Measurements from ENCODE around the gene ITPR1. TPM values are rescaled to one million over a fixed set of nuclear protein-coding genes. Genes with fewer than 3 reads are reported as not detected.

Gene ITPR1
- total RNA-seq, 1 donor from 2014 or later, result 6.7 TPM

DNA sequence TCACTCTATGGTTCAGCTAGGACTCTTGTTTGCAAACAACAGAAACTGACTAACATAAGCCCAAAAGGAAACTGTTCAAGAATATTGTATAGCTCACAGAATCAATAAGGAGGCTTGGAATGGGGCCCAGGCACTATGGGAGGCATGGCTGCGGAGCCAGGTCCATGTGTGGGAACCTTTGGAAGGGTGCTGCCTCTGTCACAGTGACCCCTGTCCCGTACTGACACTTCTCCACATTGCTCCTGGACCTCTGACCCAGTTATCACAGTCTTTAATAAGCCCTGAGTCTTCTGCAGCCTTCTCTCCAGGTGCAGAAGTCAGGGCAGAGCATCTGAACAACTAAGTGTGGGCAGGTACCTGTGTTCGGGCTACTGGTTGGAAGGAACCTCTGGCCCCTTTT lies 121.8 kb downstream of the ITPR1 start:
- no peak for TF ChIP-seq CTCF (IDR thresholded peaks at IDR 0.05; ENCODE audit: insufficient read depth, low read depth, low read length)
- TF ChIP-seq EZH2 (IDR thresholded peaks at IDR 0.05; ENCODE audit: insufficient read depth, low read length), result no peak
- Mint-ChIP-seq H3K27ac (ENCODE audit: unreplicated experiment) (no peak overlapping the region), H3K9me3 (ENCODE audit: unreplicated experiment) (no peaks in the 10 kb centered on the region), H3K27me3 (ENCODE audit: low read depth, unreplicated experiment) (peaks cover 2% of the 10 kb centered on the region), H3K4me1 (ENCODE audit: low read depth, unreplicated experiment) (peaks cover 3% of the 10 kb centered on the region), H3K4me3 (ENCODE audit: unreplicated experiment) (no peak overlapping the region), H3K36me3 (ENCODE audit: low read depth, unreplicated experiment) (no peaks in the 10 kb centered on the region)
- Histone ChIP-seq H3K36me3 (ENCODE audit: insufficient read depth, low read length) (no peaks in the 10 kb centered on the region), H4K20me1 (ENCODE audit: insufficient read depth, low read length) (no peaks in the 10 kb centered on the region), H3K9ac (ENCODE audit: low read length) (no peak overlapping the region), H3K4me2 (ENCODE audit: low read length) (no peak overlapping the region), H3K79me2 (ENCODE audit: insufficient read depth, low read length) (no peaks in the 10 kb centered on the region), H3K27me3 (ENCODE audit: insufficient read depth, low read length) (no peaks in the 10 kb centered on the region), H2AFZ (ENCODE audit: low read depth, low read length) (no peak overlapping the region), H3K4me3 (ENCODE audit: insufficient read depth, low read depth, low read length) (no peak overlapping the region), H3K4me1 (ENCODE audit: insufficient read depth, low read length) (no peaks in the 10 kb centered on the region), H3K9me3 (ENCODE audit: insufficient read depth, low read depth, low read length) (no peaks in the 10 kb centered on the region), H3K27ac (ENCODE audit: low read depth, low read length) (no peak overlapping the region)
- no peak for DNase-seq (ENCODE audit: low read depth)
- no peak for FAIRE-seq

GRCh38 chr3:4615750-4616149 lies 122.6 kb downstream of the ITPR1 start:
- Histone ChIP-seq H3K4me2 (ENCODE audit: low read length) (no peak overlapping the region), H3K27me3 (ENCODE audit: insufficient read depth, low read length) (no peaks in the 10 kb centered on the region), H2AFZ (ENCODE audit: low read depth, low read length) (no peak overlapping the region), H3K4me1 (ENCODE audit: insufficient read depth, low read length) (no peaks in the 10 kb centered on the region), H4K20me1 (ENCODE audit: insufficient read depth, low read length) (no peaks in the 10 kb centered on the region), H3K27ac (ENCODE audit: low read depth, low read length) (no peak overlapping the region), H3K4me3 (ENCODE audit: insufficient read depth, low read depth, low read length) (no peak overlapping the region), H3K9ac (ENCODE audit: low read length) (no peak overlapping the region), H3K9me3 (ENCODE audit: insufficient read depth, low read depth, low read length) (no peaks in the 10 kb centered on the region), H3K36me3 (ENCODE audit: insufficient read depth, low read length) (no peaks in the 10 kb centered on the region), H3K79me2 (ENCODE audit: insufficient read depth, low read length) (no peaks in the 10 kb centered on the region)
- FAIRE-seq, result no peak
- Mint-ChIP-seq H3K4me1 (ENCODE audit: low read depth, unreplicated experiment) (peaks cover 1% of the 10 kb centered on the region), H3K27ac (ENCODE audit: unreplicated experiment) (no peak overlapping the region), H3K27me3 (ENCODE audit: low read depth, unreplicated experiment) (no peaks in the 10 kb centered on the region), H3K36me3 (ENCODE audit: low read depth, unreplicated experiment) (no peaks in the 10 kb centered on the region), H3K9me3 (ENCODE audit: unreplicated experiment) (no peaks in the 10 kb centered on the region), H3K4me3 (ENCODE audit: unreplicated experiment) (no peak overlapping the region)
- DNase-seq (ENCODE audit: low read depth), result no peak
- TF ChIP-seq CTCF (IDR thresholded peaks at IDR 0.05; ENCODE audit: insufficient read depth, low read depth, low read length) (no peak), EZH2 (IDR thresholded peaks at IDR 0.05; ENCODE audit: insufficient read depth, low read length) (no peak)

DNA sequence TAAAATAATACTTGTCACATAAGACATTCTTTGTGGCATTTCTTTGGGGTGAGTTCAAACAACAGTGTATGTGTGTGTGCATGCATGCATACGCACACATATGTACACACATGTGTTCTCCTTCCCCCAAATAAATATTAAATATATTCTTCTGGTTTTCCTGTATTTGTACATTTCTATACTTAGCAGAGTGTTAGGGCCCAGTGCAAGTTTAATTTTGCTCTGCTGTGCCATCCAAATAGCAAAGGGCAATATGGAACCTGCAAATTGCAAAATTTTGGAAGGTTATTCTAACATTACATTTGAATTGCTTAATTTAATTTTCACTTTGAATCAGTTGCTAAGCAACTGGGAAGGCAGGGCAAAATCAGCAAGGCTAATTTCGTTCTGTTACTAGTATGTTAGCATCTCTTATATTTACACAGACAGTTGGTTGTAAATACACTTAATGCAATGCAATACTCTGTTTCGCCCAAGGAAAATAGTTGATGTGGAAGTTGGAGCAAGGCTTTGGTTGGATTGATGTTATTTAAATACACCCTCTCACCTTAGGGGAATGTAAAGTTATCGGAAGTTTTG lies 130.4 kb downstream of the ITPR1 start:
- TF ChIP-seq CTCF (IDR thresholded peaks at IDR 0.05; ENCODE audit: insufficient read depth, low read depth, low read length) (no peak), EZH2 (IDR thresholded peaks at IDR 0.05; ENCODE audit: insufficient read depth, low read length) (no peak)
- no peak overlapping the region for H2AFZ ChIP-seq (ENCODE audit: low read depth, low read length)
- H3K27ac ChIP-seq (ENCODE audit: low read depth, low read length), result no peak overlapping the region
- no peak overlapping the region for H3K9ac ChIP-seq (ENCODE audit: low read length)
- no peaks in the 10 kb centered on the region for H4K20me1 ChIP-seq (ENCODE audit: insufficient read depth, low read length)
- no peak overlapping the region for H3K4me3 Mint-ChIP-seq (ENCODE audit: unreplicated experiment)
- no peaks in the 10 kb centered on the region for H3K4me1 Mint-ChIP-seq (ENCODE audit: low read depth, unreplicated experiment)
- FAIRE-seq, result no peak
- no peak overlapping the region for H3K27ac Mint-ChIP-seq (ENCODE audit: unreplicated experiment)
- no peaks in the 10 kb centered on the region for H3K36me3 ChIP-seq (ENCODE audit: insufficient read depth, low read length)
- no peaks in the 10 kb centered on the region for H3K4me1 ChIP-seq (ENCODE audit: insufficient read depth, low read length)
- no peaks in the 10 kb centered on the region for H3K79me2 ChIP-seq (ENCODE audit: insufficient read depth, low read length)
- H3K9me3 ChIP-seq (ENCODE audit: insufficient read depth, low read depth, low read length), result no peaks in the 10 kb centered on the region
- no peak overlapping the region for H3K4me3 ChIP-seq (ENCODE audit: insufficient read depth, low read depth, low read length)
- H3K27me3 ChIP-seq (ENCODE audit: insufficient read depth, low read length), result no peaks in the 10 kb centered on the region
- DNase-seq (ENCODE audit: low read depth), result no peak
- no peaks in the 10 kb centered on the region for H3K9me3 Mint-ChIP-seq (ENCODE audit: unreplicated experiment)
- no peaks in the 10 kb centered on the region for H3K36me3 Mint-ChIP-seq (ENCODE audit: low read depth, unreplicated experiment)
- H3K27me3 Mint-ChIP-seq (ENCODE audit: low read depth, unreplicated experiment), result no peaks in the 10 kb centered on the region
- H3K4me2 ChIP-seq (ENCODE audit: low read length), result no peak overlapping the region
